K562 (cell line): ENCODE results near the gene CCDC78.

ENCODE experiments used
- GABPA ChIP-seq: fragments of 200-800 bp; sonication (Bioruptor generic); conservative IDR thresholded peaks from 2 replicates; pipeline ENCODE4 v1.6.1; 2016; ENCODE audit warnings: low read depth, missing genetic modification characterization, missing compliant biosample characterization
- GTF2E2 ChIP-seq: fragments of 200-800 bp; sonication (Bioruptor generic); IDR thresholded peaks from 2 replicates; pipeline ENCODE4 v1.6.1; 2016; ENCODE audit warnings: missing genetic modification characterization, missing compliant biosample characterization
- ILF3 ChIP-seq: fragments of 450-650 bp; IDR thresholded peaks from 2 replicates; pipeline ENCODE4 v1.6.1; 2018; ENCODE audit warnings: antibody characterized with exemption, mild to moderate bottlenecking, moderate library complexity, borderline replicate concordance
- RFX5 ChIP-seq: IDR thresholded peaks from 2 replicates; pipeline ENCODE4 v1.6.1; 2011; ENCODE audit warnings: low read depth, mild to moderate bottlenecking, improper control_type of control experiment, low read length
- SIN3B ChIP-seq: fragments of 450-650 bp; IDR thresholded peaks from 2 replicates; pipeline ENCODE4 v1.6.1; 2017; ENCODE audit warnings: low read depth, mild to moderate bottlenecking, moderate library complexity
- TF ChIP-seq, protein P1 (sequence below): fragments of 250-450 bp; sonication (Bioruptor Pico); IDR thresholded peaks from 2 replicates; pipeline ENCODE4 v1.9.0; 2021; ENCODE audit warnings: mild to moderate bottlenecking, inconsistent platforms

DNA sequence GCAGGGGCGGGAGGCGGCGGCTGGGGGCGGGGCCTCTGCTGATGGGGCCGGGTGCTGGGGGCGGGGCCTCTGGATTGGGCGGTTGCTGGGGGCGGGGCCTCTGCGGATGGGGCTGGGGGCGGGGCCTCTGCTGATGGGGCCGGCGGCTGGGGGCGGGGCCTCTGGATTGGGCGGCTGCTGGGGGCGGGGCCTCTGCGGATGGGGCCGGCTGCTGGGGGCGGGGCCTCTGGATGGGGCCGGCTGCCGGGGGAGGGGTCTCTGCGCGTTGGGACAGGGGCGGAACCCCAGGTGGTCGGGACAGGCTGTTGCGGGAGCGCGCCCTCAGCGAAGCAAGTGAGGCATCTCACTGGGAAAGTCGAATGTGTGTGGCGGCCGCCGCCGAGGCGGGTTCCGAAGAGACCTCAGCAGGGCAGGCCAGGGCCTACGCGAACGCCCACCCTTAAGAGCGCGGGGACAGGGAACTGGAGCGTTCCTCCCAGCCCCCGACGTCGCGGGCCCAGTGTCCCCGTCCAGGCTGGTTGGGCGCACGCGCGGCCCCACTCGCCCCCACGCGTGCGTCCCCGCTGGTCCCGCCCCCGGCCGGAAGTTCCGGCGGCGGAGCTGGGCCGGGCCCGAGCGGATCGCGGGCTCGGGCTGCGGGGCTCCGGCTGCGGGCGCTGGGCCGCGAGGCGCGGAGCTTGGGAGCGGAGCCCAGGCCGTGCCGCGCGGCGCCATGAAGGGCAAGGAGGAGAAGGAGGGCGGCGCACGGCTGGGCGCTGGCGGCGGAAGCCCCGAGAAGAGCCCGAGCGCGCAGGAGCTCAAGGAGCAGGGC is 46.2 kb downstream of the CCDC78 start, which contains the start of gene STUB1:
- TF ChIP-seq GTF2E2 (tag) (no peak), RFX5 (no peak), GABPA (peak; percentile 95), ILF3 (no peak), SIN3B (peak; percentile 78; the same call in 1 of the 2 replicates)
- TF ChIP-seq, protein P1, sequence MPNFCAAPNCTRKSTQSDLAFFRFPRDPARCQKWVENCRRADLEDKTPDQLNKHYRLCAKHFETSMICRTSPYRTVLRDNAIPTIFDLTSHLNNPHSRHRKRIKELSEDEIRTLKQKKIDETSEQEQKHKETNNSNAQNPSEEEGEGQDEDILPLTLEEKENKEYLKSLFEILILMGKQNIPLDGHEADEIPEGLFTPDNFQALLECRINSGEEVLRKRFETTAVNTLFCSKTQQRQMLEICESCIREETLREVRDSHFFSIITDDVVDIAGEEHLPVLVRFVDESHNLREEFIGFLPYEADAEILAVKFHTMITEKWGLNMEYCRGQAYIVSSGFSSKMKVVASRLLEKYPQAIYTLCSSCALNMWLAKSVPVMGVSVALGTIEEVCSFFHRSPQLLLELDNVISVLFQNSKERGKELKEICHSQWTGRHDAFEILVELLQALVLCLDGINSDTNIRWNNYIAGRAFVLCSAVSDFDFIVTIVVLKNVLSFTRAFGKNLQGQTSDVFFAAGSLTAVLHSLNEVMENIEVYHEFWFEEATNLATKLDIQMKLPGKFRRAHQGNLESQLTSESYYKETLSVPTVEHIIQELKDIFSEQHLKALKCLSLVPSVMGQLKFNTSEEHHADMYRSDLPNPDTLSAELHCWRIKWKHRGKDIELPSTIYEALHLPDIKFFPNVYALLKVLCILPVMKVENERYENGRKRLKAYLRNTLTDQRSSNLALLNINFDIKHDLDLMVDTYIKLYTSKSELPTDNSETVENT (CRISPR knock-in tag), result peak; percentile 45
